ENCODE data around the gene CUX1.
"Not testable (repeated sequence)": the region's sequence is repeated elsewhere in the genome, so short reads cannot be mapped to it uniquely, and the experiment has no call there.

CUX1 gene

GRCh38 chr7:101795461-101795860 is 22.0 kb upstream of the CUX1 start:
- DNase-seq = no peak

- not testable (repeated sequence) for DNase-seq
These were observed 19.3 kb upstream of the CUX1 start for GRCh38 chr7:101798173-101798572.

GRCh38 chr7:101803203-101804087 is 14.0 kb upstream of the CUX1 start:
- DNase-seq = no peak

GRCh38 chr7:101804088-101804963 is 13.1 kb upstream of the CUX1 start:
- no peak for DNase-seq

GRCh38 chr7:101804967-101805366 is 12.5 kb upstream of the CUX1 start:
- no peak for DNase-seq

- DNase-seq = no peak
These were observed 4.8 kb upstream of the CUX1 start for GRCh38 chr7:101812595-101812994.

GRCh38 chr7:101813402-101814019 is 3.9 kb upstream of the CUX1 start:
- no peak for DNase-seq

GRCh38 chr7:101814081-101814990 is 3.1 kb upstream of the CUX1 start:
- peak; percentile 61 for DNase-seq

- peak; percentile 61 for DNase-seq
These were observed 2.2 kb upstream of the CUX1 start for GRCh38 chr7:101814991-101815825.

- peak; percentile 87 for DNase-seq
These were observed 1.4 kb upstream of the CUX1 start for GRCh38 chr7:101815826-101816594.

- DNase-seq = peak; percentile 62
These were observed 593 bp upstream of the CUX1 start for GRCh38 chr7:101816595-101817470.

GRCh38 chr7:101818287-101819071 is 1.1 kb downstream of the CUX1 start:
- DNase-seq = no peak

GRCh38 chr7:101819183-101819582 is 1.8 kb downstream of the CUX1 start:
- DNase-seq = no peak

- DNase-seq = no peak
These were observed 2.6 kb downstream of the CUX1 start for GRCh38 chr7:101819913-101820522.

- DNase-seq = no peak
These were observed 3.3 kb downstream of the CUX1 start for GRCh38 chr7:101820703-101821102.

- not testable (repeated sequence) for DNase-seq
These were observed 5.2 kb downstream of the CUX1 start for GRCh38 chr7:101822632-101823031.

GRCh38 chr7:101823096-101823495 is 5.7 kb downstream of the CUX1 start:
- no peak for DNase-seq

- DNase-seq = no peak
These were observed 6.2 kb downstream of the CUX1 start for GRCh38 chr7:101823596-101823995.

All from right forelimb (tissue), 1 donor.